Measurements from ENCODE around the gene HSD17B1.

The HSD17B1 gene

DNA sequence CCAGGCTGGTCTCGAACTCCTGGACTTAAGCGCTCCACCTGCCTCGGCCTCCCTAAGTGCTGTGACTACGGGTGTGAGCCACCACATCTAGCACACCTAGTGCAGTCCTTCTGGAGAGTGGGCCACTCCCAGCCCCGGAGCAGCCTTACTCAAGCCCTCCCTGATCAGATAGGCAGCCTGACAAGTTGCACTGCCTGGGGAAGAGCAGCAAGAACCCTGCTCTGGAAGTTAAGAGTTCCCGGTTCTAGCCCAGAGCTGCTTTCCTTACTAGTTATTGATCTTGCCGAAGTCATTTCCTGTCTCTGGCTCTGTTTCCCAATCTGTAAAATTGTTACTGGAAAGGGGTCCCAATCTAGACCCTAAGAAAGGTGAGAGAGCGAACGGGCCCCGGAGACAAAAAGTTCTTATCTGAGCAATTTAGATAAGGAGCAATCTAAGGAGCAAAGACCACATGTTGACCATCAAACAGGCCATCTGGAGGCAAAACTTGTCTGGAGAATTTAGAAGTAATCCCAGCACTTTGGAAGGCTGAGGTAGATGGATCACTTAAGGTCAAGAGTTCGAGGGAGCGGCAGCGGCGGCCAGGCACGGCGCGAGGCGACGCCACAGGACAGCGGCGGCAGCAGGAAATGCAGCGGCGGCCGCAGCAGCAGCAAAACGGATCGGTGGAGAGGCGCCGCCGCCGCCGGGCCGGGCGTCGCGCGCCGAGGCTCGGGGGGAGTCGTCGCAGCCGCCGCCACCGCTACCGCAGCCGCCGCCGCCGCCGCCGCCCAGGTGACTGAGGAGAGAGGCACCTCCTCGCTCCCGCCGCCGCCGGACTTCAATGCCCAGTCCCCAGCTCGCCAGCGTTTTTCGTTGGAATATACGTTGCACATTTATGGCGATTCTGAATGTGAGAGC, 21.0 kb upstream of the HSD17B1 start:
- in situ Hi-C loops (cut with HindIII; ENCODE audit: low sequenced_read_pairs): no loop called here
- peak overlapping the region; percentile 34 for H3K4me3 ChIP-seq (ENCODE audit: low read depth, low read length)
- no peak for DNase-seq (ENCODE audit: low read depth)
- TF ChIP-seq, protein P1, sequence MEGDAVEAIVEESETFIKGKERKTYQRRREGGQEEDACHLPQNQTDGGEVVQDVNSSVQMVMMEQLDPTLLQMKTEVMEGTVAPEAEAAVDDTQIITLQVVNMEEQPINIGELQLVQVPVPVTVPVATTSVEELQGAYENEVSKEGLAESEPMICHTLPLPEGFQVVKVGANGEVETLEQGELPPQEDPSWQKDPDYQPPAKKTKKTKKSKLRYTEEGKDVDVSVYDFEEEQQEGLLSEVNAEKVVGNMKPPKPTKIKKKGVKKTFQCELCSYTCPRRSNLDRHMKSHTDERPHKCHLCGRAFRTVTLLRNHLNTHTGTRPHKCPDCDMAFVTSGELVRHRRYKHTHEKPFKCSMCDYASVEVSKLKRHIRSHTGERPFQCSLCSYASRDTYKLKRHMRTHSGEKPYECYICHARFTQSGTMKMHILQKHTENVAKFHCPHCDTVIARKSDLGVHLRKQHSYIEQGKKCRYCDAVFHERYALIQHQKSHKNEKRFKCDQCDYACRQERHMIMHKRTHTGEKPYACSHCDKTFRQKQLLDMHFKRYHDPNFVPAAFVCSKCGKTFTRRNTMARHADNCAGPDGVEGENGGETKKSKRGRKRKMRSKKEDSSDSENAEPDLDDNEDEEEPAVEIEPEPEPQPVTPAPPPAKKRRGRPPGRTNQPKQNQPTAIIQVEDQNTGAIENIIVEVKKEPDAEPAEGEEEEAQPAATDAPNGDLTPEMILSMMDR (IDR thresholded peaks at IDR 0.05; ENCODE audit: low read depth, low read length, missing control alignments): peak; percentile 41

GRCh38 chr17:42535155-42536047, 17.3 kb upstream of the HSD17B1 start:
- in situ Hi-C loops (cut with HindIII; ENCODE audit: low sequenced_read_pairs): no loop called here
- DNase-seq (ENCODE audit: low read depth): no peak
- H3K4me3 ChIP-seq (ENCODE audit: low read depth, low read length): peak overlapping the region; percentile 56
- TF ChIP-seq, protein P1 (IDR thresholded peaks at IDR 0.05; ENCODE audit: low read depth, low read length, missing control alignments): no peak

GRCh38 chr17:42536048-42536371, 16.7 kb upstream of the HSD17B1 start, which contains the start of gene NAGLU:
TSS of gene NAGLU (plus strand) at chr17:42536241. CDS start at chr17:42536273, 32 bp downstream.
- DNase-seq (ENCODE audit: low read depth): no peak
- TF ChIP-seq, protein P1 (IDR thresholded peaks at IDR 0.05; ENCODE audit: low read depth, low read length, missing control alignments): no peak
- H3K4me3 ChIP-seq (ENCODE audit: low read depth, low read length): peak within 1 kb of the TSS; percentile 56
- in situ Hi-C loops (cut with HindIII; ENCODE audit: low sequenced_read_pairs): no loop called here

DNA sequence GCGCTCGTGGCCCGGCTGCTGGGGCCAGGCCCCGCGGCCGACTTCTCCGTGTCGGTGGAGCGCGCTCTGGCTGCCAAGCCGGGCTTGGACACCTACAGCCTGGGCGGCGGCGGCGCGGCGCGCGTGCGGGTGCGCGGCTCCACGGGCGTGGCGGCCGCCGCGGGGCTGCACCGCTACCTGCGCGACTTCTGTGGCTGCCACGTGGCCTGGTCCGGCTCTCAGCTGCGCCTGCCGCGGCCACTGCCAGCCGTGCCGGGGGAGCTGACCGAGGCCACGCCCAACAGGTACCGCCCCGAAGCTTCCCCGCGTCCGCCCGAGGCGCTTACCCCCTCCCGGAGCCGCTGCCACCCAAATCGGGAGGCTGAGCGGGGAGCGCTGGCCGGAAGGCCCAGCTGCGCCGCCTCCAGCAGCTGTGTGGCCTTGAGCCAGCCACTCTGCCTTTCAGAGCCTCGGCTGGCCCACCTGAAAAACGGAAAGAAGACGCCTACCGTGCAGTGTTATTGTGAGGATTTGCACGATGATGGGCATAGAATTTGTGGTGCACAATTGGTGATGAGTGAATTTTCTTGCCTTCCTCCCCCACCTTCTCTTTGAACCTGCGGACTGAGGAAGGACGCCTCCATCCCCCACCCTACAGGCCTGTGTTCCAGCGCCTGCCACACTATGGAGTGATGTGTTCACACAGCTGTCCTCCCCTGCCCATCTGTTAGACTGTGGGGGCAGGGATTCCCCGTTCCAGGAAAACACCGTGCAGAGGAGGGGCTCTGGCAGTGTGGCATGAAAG, 16.2 kb upstream of the HSD17B1 start:
- TF ChIP-seq, protein P1 (IDR thresholded peaks at IDR 0.05; ENCODE audit: low read depth, low read length, missing control alignments): no peak
- DNase-seq (ENCODE audit: low read depth): no peak
- in situ Hi-C loops (cut with HindIII; ENCODE audit: low sequenced_read_pairs): no loop called here
- H3K4me3 ChIP-seq (ENCODE audit: low read depth, low read length): peak overlapping the region; percentile 56

GRCh38 chr17:42537156-42537805, 15.4 kb upstream of the HSD17B1 start:
- in situ Hi-C loops (cut with HindIII; ENCODE audit: low sequenced_read_pairs): no loop called here
- H3K4me3 ChIP-seq (ENCODE audit: low read depth, low read length): peak overlapping the region; percentile 56
- no peak for DNase-seq (ENCODE audit: low read depth)
- TF ChIP-seq, protein P1 (IDR thresholded peaks at IDR 0.05; ENCODE audit: low read depth, low read length, missing control alignments): no peak

All from astrocyte of the cerebellum (primary cell).